Measurements from ENCODE around the gene KLHL29.
"Not testable (repeated sequence)": the region's sequence is repeated elsewhere in the genome, so short reads cannot be mapped to it uniquely, and the experiment has no call there.

Gene KLHL29

GRCh38 chr2:23718931-23719700 lies 334.1 kb downstream of the KLHL29 start:
- no peak for DNase-seq (ENCODE audit: low read depth in 3 of 3)

- no peak for DNase-seq (ENCODE audit: low read depth in 3 of 3)
These were observed 334.7 kb downstream of the KLHL29 start for GRCh38 chr2:23719716-23720115.

GRCh38 chr2:23720705-23721453 lies 335.9 kb downstream of the KLHL29 start:
- DNase-seq (ENCODE audit: low read depth in 3 of 3), result no peak

- DNase-seq (ENCODE audit: low read depth in 3 of 3), result no peak
These were observed 336.5 kb downstream of the KLHL29 start for GRCh38 chr2:23721454-23721826.

- no peak for DNase-seq (ENCODE audit: low read depth in 3 of 3)
These were observed 337.3 kb downstream of the KLHL29 start for GRCh38 chr2:23722255-23722654.

GRCh38 chr2:23723029-23723428 lies 338.1 kb downstream of the KLHL29 start:
- not testable (repeated sequence) for DNase-seq (ENCODE audit: low read depth in 3 of 3)

GRCh38 chr2:23734416-23734815 lies 349.4 kb downstream of the KLHL29 start:
- no peak for DNase-seq (ENCODE audit: low read depth in 3 of 3)

- DNase-seq (ENCODE audit: low read depth in 3 of 3), result not testable (repeated sequence)
These were observed 351.8 kb downstream of the KLHL29 start for GRCh38 chr2:23736783-23737182.

- no peak for DNase-seq (ENCODE audit: low read depth in 3 of 3)
These were observed 360.2 kb downstream of the KLHL29 start for GRCh38 chr2:23745068-23745725.

- DNase-seq (ENCODE audit: low read depth in 3 of 3), result no peak
These were observed 360.7 kb downstream of the KLHL29 start for GRCh38 chr2:23745726-23746105.

GRCh38 chr2:23746141-23746863 lies 361.3 kb downstream of the KLHL29 start:
- DNase-seq (ENCODE audit: low read depth in 3 of 3), result no peak

- DNase-seq (ENCODE audit: low read depth in 3 of 3), result no peak
These were observed 366.8 kb downstream of the KLHL29 start for GRCh38 chr2:23751747-23752265.

- no peak for DNase-seq (ENCODE audit: low read depth in 3 of 3)
These were observed 368.5 kb downstream of the KLHL29 start for GRCh38 chr2:23753291-23754010.

GRCh38 chr2:23754970-23755369 lies 370.0 kb downstream of the KLHL29 start:
- DNase-seq (ENCODE audit: low read depth in 3 of 3), result no peak

GRCh38 chr2:23756593-23757292 lies 371.8 kb downstream of the KLHL29 start:
- DNase-seq (ENCODE audit: low read depth in 3 of 3), result no peak

- DNase-seq (ENCODE audit: low read depth in 3 of 3), result no peak
These were observed 372.9 kb downstream of the KLHL29 start for GRCh38 chr2:23757686-23758433.
